Neuronal stem cell (in vitro differentiated cells): ENCODE data around the gene CDK5RAP1.

Experiments used
- DNase-seq: peaks from one replicate; pipeline ENCODE4 v3.0.0-alpha.2; 2013; ENCODE audit warnings: low spot score
- H2AFZ ChIP-seq: one replicate; pipeline ENCODE4 v1.6.1; 2013; ENCODE audit warnings: mild to moderate bottlenecking, low read length, inconsistent platforms
- H2AK5ac ChIP-seq: 2 replicates; pipeline ENCODE4 v1.6.1; 2013; ENCODE audit warnings: low read depth, mild to moderate bottlenecking, inconsistent platforms, low read length, moderate library complexity, mixed read lengths
- H2BK120ac ChIP-seq: 2 replicates; pipeline ENCODE4 v1.6.1; 2013; ENCODE audit warnings: low read depth, mild to moderate bottlenecking, inconsistent platforms, low read length, moderate library complexity, mixed read lengths
- H2BK12ac ChIP-seq: one replicate; pipeline ENCODE4 v1.6.1; 2013; ENCODE audit warnings: low read length, inconsistent platforms
- H2BK15ac ChIP-seq: 2 replicates; pipeline ENCODE4 v1.6.1; 2013; ENCODE audit warnings: mild to moderate bottlenecking, low read length, inconsistent platforms, mixed read lengths
- H2BK5ac ChIP-seq: one replicate; pipeline ENCODE4 v1.6.1; 2013; ENCODE audit warnings: inconsistent platforms, mild to moderate bottlenecking, low read length, moderate library complexity
- H3K14ac ChIP-seq: one replicate; pipeline ENCODE4 v1.6.1; 2013; ENCODE audit warnings: low read length, inconsistent platforms
- H3K18ac ChIP-seq: 2 replicates; pipeline ENCODE4 v1.6.1; 2013; ENCODE audit warnings: low read length, inconsistent platforms
- H3K23ac ChIP-seq: 2 replicates; pipeline ENCODE4 v1.6.1; 2013; ENCODE audit warnings: low read depth, mild to moderate bottlenecking, mixed read lengths, low read length, inconsistent platforms; ENCODE audit not compliant: poor library complexity
- H3K27ac ChIP-seq: replicated peaks from 3 replicates; pipeline ENCODE4 v1.5.1; 2013; ENCODE audit warnings: low read length, inconsistent platforms
- H3K27me3 ChIP-seq, 3 experiments: 2 replicates each; pipeline ENCODE4 v1.6.1; 2013; ENCODE audit warnings: low read length in 3 of 3, mild to moderate bottlenecking in 2 of 3, inconsistent platforms in 1 of 3, low read depth in 1 of 3, mixed read lengths in 1 of 3, moderate library complexity in 1 of 3; ENCODE audit not compliant: control insufficient read depth in 3 of 3, insufficient read depth in 3 of 3
- H3K36me3 ChIP-seq, 2 donors: replicated peaks in 1 of 2; 2 replicates each; pipeline ENCODE4 v1.6.1; 2013; ENCODE audit warnings: low read length in 2 of 2; ENCODE audit not compliant: control insufficient read depth in 2 of 2, insufficient read depth in 2 of 2
- H3K4ac ChIP-seq: 2 replicates; pipeline ENCODE4 v1.6.1; 2013; ENCODE audit warnings: inconsistent platforms, mild to moderate bottlenecking, low read length, moderate library complexity
- H3K4me1 ChIP-seq, 2 donors: 1 replicate in 1 of 2; 2 replicates in 1 of 2; pipeline ENCODE4 v1.6.1; 2013; ENCODE audit warnings: low read length in 2 of 2, low read depth in 1 of 2; ENCODE audit not compliant: control insufficient read depth in 2 of 2, insufficient read depth in 1 of 2
- H3K4me2 ChIP-seq: one replicate; pipeline ENCODE4 v1.6.1; 2013; ENCODE audit warnings: mild to moderate bottlenecking, low read length, inconsistent platforms; ENCODE audit not compliant: insufficient read depth, poor library complexity, severe bottlenecking
- H3K4me3 ChIP-seq, 2 donors: 2 replicates each; pipeline ENCODE4 v1.5.1; 2013; ENCODE audit warnings: low read length in 2 of 2, mild to moderate bottlenecking in 2 of 2, inconsistent platforms in 1 of 2, moderate library complexity in 1 of 2
- H3K79me1 ChIP-seq: one replicate; pipeline ENCODE4 v1.6.1; 2013; ENCODE audit warnings: low read depth, mild to moderate bottlenecking, inconsistent platforms, low read length, moderate library complexity
- H3K9ac ChIP-seq: one replicate; pipeline ENCODE4 v1.6.1; 2013; ENCODE audit warnings: mild to moderate bottlenecking, low read depth, low read length, inconsistent platforms; ENCODE audit not compliant: poor library complexity
- H3K9me3 ChIP-seq, 2 donors: replicated peaks in 1 of 2; 2 replicates each; pipeline versions ENCODE3 to v1.6.1; 2013; ENCODE audit warnings: low read length in 2 of 2, mild to moderate bottlenecking in 2 of 2, inconsistent platforms in 1 of 2, low read depth in 1 of 2, mixed read lengths in 1 of 2, moderate library complexity in 1 of 2; ENCODE audit not compliant: control insufficient read depth in 2 of 2, insufficient read depth in 1 of 2
- H4K8ac ChIP-seq: one replicate; pipeline ENCODE4 v1.6.1; 2013; ENCODE audit warnings: low read depth, mild to moderate bottlenecking, inconsistent platforms, low read length, moderate library complexity
- H4K91ac ChIP-seq: one replicate; pipeline ENCODE4 v1.6.1; 2013; ENCODE audit warnings: low read length, low read depth, mild to moderate bottlenecking, inconsistent platforms; ENCODE audit not compliant: poor library complexity
- WGBS, 2 donors: extraction: QIAGEN DNeasy Blood & Tissue Kit; methylation state at CpG; one replicate each; pipeline ENCODE4 v1.1.7; 2013; ENCODE audit warnings: missing lambda C conversion rate in 2 of 2, mixed read lengths in 1 of 2; ENCODE audit not compliant: insufficient read length in 2 of 2, insufficient replicate concordance in 1 of 2; ENCODE audit errors: extremely low coverage in 2 of 2; 5-methylcytosine and 5-hydroxymethylcytosine counted together

Gene CDK5RAP1

DNA sequence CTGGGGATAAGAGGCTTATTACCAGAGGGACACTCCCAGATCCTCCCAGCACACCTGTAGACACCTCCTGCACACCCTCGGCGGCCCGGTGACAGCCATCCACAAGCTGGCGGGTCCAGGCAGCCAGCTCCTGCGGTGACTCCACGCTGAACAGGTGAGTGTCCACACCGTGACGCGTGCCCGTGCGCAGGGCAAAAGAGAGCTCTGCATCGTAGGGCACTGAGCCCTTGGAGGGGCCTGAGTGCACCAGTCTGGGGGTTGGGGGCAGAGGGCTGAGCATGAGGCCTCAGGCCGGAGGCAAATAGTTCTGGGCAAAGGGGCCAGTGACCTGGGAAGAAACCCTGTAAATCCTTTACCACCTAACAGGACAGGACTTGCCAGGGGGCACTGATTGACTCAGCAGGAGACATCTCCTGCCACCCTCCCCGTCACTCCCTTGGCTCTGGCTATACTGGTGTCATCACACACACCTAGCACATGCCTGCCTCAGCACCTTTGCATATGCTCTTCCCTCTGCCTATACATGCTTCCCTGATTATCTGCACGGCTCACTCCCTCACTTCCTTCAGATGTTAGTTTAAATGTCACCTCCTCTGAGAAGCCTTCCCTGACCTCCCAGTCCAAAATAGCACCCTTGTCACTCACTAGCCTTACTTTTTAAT lies 8.9 kb upstream of the CDK5RAP1 start:
- no peak overlapping the region for H3K23ac ChIP-seq
- H4K8ac ChIP-seq: peak overlapping the region; percentile 3
- no peak overlapping the region for H2AFZ ChIP-seq
- no peak overlapping the region for H3K27ac ChIP-seq
- H3K27me3 ChIP-seq: no peaks in the 10 kb centered on the region
- no peak overlapping the region for H2AK5ac ChIP-seq
- H3K4me2 ChIP-seq: no peak overlapping the region
- H3K4ac ChIP-seq: no peak overlapping the region
- no peak overlapping the region for H2BK15ac ChIP-seq
- no peak overlapping the region for H3K14ac ChIP-seq
- H3K4me1 ChIP-seq: no peaks in the 10 kb centered on the region
- H4K91ac ChIP-seq: no peak overlapping the region
- DNase-seq: no peak
- no peak overlapping the region for H2BK5ac ChIP-seq
- no peak overlapping the region for H2BK120ac ChIP-seq
- no peak overlapping the region for H3K9ac ChIP-seq
- WGBS, 2 donors: no CpG with 5 or more reads among the region's 15 CpGs
- H3K4me3 ChIP-seq: no peak overlapping the region
- H3K9me3 ChIP-seq: peaks cover 2 to 6% of the 10 kb centered on the region in 2 donors
- H3K18ac ChIP-seq: no peak overlapping the region
- H3K79me1 ChIP-seq: peaks cover 1% of the 10 kb centered on the region
- no peak overlapping the region for H2BK12ac ChIP-seq
- H3K36me3 ChIP-seq: peaks cover 10 to 34% of the 10 kb centered on the region in 2 donors

DNA sequence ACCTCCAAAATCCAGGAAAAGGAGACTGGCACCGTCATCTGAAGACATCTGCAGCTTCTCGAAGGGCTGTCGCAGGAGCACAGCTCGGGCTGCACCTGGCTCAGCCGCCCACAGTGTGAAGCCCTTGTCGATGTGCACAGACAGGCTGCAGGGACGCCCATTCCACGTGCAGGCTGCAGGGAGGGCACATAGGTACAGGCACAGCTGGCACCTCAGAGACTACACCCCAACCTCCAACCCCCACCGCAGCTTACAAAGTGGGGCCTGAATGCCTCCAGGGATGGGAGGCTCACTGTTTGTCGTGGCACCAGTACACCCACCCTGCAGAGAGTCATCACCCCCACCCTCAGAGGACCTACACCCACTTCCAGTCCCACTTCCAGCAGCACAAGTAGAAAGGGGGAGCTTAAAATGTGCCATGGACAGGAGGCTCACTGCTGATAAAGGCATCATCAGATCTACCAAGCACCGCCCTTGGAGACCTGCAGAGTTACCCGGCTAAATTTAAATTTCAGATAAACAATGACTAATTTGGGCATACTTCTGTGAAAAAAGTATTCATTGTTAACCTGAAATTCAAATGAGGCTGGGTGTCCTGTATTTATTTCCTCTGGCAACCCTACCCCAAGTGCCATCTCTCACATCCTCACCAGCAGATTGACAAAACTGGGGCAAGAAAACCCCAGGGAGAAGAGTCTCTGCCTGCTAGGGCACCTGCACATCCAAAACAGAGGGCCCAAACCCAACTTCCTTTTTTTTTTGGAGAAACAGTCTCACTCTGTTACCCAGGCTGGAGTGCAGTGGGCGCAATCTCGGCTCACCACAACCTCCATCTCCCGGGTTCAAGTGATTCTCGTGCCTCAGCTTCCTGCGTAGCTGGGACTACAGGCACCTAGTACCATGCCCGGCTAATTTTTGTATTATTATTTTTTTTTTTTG lies 7.7 kb upstream of the CDK5RAP1 start:
- H3K4me1 ChIP-seq: no peaks in the 10 kb centered on the region
- no peak overlapping the region for H2BK5ac ChIP-seq
- no peak overlapping the region for H2BK12ac ChIP-seq
- H3K27me3 ChIP-seq: no peaks in the 10 kb centered on the region
- no peak overlapping the region for H2BK15ac ChIP-seq
- H3K4me3 ChIP-seq: no peak overlapping the region
- H3K9ac ChIP-seq: no peak overlapping the region
- H3K27ac ChIP-seq: no peak overlapping the region
- H2AFZ ChIP-seq: no peak overlapping the region
- no peak overlapping the region for H3K14ac ChIP-seq
- no peak overlapping the region for H2BK120ac ChIP-seq
- no peak overlapping the region for H2AK5ac ChIP-seq
- peaks cover 10 to 38% of the 10 kb centered on the region in 2 donors for H3K36me3 ChIP-seq
- peaks cover 2 to 6% of the 10 kb centered on the region in 2 donors for H3K9me3 ChIP-seq
- H3K18ac ChIP-seq: no peak overlapping the region
- peak overlapping the region; percentile 34 for H3K23ac ChIP-seq
- H4K8ac ChIP-seq: no peak overlapping the region
- WGBS, 2 donors: no CpG with 5 or more reads among the region's 18 CpGs
- H3K79me1 ChIP-seq: peaks cover 1% of the 10 kb centered on the region
- no peak overlapping the region for H4K91ac ChIP-seq
- H3K4me2 ChIP-seq: no peak overlapping the region
- DNase-seq: no peak
- H3K4ac ChIP-seq: no peak overlapping the region

- Histone ChIP-seq H4K8ac (no peak overlapping the region), H2AFZ (no peak overlapping the region), H3K9me3 (peaks cover 2 to 6% of the 10 kb centered on the region in 2 donors), H3K14ac (no peak overlapping the region), H4K91ac (no peak overlapping the region), H3K36me3 (peaks cover 10 to 38% of the 10 kb centered on the region in 2 donors), H3K4me1 (no peaks in the 10 kb centered on the region), H3K9ac (peak overlapping the region; percentile 55), H2BK120ac (no peak overlapping the region), H3K23ac (peak overlapping the region; percentile 34), H2BK5ac (no peak overlapping the region), H3K27me3 (no peaks in the 10 kb centered on the region), H2BK12ac (no peak overlapping the region), H3K18ac (no peak overlapping the region), H2AK5ac (no peak overlapping the region), H3K4me3 (peak overlapping the region in 1 of 2 donors; percentile 5), H3K79me1 (peaks cover 1% of the 10 kb centered on the region), H3K4ac (no peak overlapping the region), H2BK15ac (no peak overlapping the region), H3K27ac (no peak overlapping the region), H3K4me2 (no peak overlapping the region)
- WGBS, 2 donors: no CpG with 5 or more reads among the region's 12 CpGs
- no peak for DNase-seq
Observed at GRCh38 chr20:33408313-33408712, 7.0 kb upstream of the CDK5RAP1 start.

DNA sequence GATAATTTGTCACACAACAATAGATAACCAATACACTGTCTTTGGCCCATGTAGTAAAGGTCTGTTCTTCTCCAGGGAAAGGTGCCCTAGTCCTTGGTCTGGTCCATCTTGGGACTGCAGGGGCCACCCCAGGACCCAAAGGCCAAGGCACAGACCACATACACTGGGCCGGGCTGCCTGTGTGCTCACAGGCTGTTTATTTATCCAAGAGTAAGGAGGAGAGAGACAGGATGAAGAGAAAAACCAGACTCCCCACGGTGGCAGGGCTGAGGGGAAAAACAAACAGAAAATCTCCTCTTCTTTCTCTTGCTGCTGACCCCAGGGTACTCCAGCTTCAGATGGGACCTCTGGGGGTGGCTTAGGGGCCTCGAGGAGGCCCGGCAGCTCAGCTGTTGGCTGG lies 6.5 kb upstream of the CDK5RAP1 start:
- Histone ChIP-seq H3K27ac (no peak overlapping the region), H2AFZ (no peak overlapping the region), H3K4ac (no peak overlapping the region), H2BK120ac (no peak overlapping the region), H3K9me3 (peaks cover 2 to 6% of the 10 kb centered on the region in 2 donors), H2BK12ac (no peak overlapping the region), H2AK5ac (no peak overlapping the region), H2BK5ac (no peak overlapping the region), H3K36me3 (peaks cover 10 to 38% of the 10 kb centered on the region in 2 donors), H3K18ac (no peak overlapping the region), H3K14ac (no peak overlapping the region), H3K4me3 (no peak overlapping the region), H2BK15ac (no peak overlapping the region), H3K27me3 (no peaks in the 10 kb centered on the region), H3K23ac (no peak overlapping the region), H3K4me2 (no peak overlapping the region), H3K79me1 (peaks cover 2% of the 10 kb centered on the region), H3K9ac (no peak overlapping the region), H4K8ac (no peak overlapping the region), H4K91ac (no peak overlapping the region), H3K4me1 (no peaks in the 10 kb centered on the region)
- DNase-seq: no peak
- no CpG with 5 or more reads among the region's 4 CpGs for WGBS, 2 donors
